ENCODE data around the gene COPS7B.

The COPS7B gene

DNA sequence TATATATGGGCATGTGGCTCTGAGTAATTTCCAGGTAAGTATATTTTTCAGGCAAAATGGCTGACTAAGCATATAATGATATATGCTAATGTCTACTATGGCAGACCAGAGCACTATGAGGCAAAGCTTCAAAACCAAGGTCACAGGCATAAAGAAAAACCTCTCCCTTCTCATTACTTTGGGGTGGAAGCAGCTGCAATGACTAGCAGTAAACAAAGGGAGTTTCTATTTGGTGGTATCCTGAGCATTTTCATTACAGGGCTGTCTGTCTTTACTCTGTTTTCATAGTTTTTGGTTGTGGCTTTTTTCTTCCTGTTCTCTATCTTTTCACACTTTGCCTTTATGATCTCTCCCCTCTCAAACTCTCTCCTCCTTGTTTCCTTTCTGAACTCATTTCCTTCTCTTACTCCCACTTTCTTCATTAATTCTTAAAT lies 20.7 kb upstream of the COPS7B start:
- in situ Hi-C loops (cut with HindIII; ENCODE audit: low pct_unique_long_range_greater_than_20kb, low sequenced_read_pairs) = no loop called here
- DNase-seq (ENCODE audit: low read depth in 1 of 2, low spot score in 1 of 2) = no peak
- TF ChIP-seq JUND (IDR thresholded peaks at IDR 0.05; ENCODE audit: low read depth) = no peak

DNA sequence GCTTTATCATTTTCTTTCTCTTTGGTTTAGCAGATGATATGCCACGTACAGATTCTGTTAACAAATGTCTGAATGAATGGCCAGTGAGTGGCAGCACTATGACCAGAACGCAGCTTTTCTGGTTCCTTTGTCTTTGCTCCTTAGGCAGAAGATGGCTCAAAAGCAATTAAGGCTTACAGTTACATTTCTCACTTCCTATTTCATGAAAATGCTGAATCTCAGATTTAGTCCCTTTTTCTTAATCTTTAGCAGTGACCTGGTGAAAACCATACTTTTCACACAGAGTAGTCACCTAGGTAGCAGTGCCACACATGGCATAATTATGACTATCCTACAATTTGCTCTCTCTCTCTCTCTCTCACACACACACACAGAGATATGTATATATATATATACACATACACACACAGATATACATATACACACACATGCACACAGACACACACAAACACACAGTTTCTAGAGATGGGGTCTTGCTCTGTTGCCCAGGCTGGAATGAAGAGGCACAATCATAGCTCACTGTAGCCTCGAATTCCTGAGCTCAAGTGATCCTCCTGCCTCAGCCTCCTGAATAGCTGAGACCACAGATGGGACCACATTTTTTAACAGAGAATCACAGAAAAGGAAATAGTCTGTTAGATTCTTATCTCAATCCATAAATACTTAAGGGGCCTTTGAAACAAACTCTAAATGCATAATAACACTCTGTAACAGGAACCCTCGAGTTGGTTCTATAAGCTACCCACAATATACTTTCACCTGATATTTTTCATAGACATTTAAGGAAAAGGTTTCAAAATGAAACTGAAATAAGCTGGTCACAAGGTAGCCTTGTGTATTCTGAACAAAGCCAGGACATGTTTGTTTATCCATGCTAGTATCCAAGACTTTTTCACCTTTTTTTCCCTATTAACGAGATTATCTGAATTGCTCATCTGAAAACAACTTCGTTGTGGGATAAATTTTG lies 16.8 kb upstream of the COPS7B start:
- no peak for DNase-seq (ENCODE audit: low read depth in 1 of 2, low spot score in 1 of 2)

DNA sequence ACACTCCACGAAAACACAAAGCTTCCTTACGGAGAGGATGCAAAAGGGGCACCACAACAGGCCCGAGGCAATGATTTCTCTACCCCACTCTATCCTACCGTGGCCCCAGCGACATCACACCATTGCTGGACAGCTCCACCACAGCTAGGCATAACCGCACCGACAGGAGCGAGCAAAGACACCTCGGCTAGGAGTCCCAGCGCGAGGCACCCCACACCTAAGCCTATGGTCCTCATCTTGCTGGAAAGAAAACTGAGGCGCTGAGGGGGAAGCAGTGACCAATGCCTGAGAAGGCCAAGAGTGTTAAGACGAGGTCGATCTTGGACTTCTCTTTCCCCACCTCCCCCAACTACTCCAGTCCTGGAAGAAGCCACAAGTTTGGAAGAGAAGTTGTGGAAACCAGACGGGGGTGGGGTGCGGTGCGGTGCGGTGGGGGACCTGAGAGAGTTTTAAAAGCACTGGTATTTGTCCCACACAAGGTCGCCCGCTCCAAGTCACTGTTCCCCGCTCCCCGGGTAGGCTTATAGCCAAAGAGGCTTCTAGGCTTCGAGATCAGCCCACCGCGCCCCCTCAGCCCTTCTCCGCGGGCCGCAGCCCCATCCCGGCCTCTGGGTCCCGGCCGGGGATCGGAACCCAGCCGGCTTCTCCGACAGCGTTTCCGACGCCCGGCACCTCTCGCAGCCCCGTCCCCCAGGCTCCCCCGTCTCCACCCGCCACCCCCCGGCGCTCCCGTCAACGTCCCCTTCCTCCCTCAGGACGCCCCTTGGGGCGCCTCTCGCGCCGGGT lies 5.9 kb upstream of the COPS7B start:
- TF ChIP-seq JUND (IDR thresholded peaks at IDR 0.05; ENCODE audit: low read depth) = no peak
- in situ Hi-C loops (cut with HindIII; ENCODE audit: low pct_unique_long_range_greater_than_20kb, low sequenced_read_pairs) = no loop called here
- DNase-seq (ENCODE audit: low read depth in 1 of 2, low spot score in 1 of 2) = peak in 1 of 2 experiments; percentile 23

More for the DNA sequence above, 16.8 kb upstream of the COPS7B start:
- TF ChIP-seq JUND (IDR thresholded peaks at IDR 0.05; ENCODE audit: low read depth) = no peak
- in situ Hi-C loops (cut with HindIII; ENCODE audit: low pct_unique_long_range_greater_than_20kb, low sequenced_read_pairs) = no loop called here

DNA sequence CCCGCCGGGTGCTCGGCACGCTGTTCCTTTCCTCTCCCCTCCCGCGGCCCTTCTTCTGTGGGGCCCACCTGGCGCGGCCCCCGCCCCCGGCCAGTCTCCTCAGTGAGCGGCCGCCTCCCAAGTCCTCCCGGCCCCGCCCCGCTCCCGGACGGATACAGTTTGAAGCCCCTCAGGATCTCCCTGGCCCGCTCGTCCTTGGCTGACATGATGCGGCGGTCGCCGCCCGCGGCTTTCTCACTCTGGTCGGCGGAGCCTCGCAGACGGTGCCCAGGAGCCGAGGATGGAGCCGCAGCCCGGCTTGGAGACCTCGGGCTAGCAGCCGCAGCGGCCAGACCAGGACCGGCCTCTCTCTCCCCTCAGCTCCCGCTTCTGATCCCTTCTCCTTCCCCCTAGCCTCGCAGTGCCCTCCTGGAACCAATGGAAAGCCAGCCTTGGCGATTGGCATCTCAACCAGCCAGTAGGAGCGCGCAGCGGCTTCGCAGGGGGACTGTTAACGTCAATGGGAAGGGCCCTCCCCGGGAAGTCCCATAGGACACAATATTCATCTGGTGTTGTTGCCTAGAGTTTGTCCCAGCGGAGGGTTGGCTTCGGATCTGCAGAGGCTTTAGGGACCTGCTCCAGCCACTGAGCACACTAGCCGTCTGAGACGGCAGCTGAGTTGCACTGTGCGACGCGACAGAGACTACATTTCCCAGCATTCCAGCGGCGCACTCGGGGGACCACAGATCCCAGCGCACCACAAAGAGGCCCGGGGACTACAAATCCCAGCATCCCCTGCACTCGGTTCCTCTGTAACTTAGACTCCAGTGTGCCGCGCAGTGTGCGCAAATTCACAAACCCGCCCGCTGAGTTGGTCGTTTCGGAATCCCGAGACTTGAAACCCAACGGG lies 5.1 kb upstream of the COPS7B start, which contains the start of gene PDE6D:
Gene PDE6D (minus strand): TSS at position 374 of the 889 bp plus-strand sequence. CDS start 168 bp downstream, at position 206.
- peak; percentile 98 for DNase-seq (ENCODE audit: low read depth in 1 of 2, low spot score in 1 of 2)
- no peak for TF ChIP-seq JUND (IDR thresholded peaks at IDR 0.05; ENCODE audit: low read depth)
- in situ Hi-C loops (cut with HindIII; ENCODE audit: low pct_unique_long_range_greater_than_20kb, low sequenced_read_pairs) = no loop called here

DNA sequence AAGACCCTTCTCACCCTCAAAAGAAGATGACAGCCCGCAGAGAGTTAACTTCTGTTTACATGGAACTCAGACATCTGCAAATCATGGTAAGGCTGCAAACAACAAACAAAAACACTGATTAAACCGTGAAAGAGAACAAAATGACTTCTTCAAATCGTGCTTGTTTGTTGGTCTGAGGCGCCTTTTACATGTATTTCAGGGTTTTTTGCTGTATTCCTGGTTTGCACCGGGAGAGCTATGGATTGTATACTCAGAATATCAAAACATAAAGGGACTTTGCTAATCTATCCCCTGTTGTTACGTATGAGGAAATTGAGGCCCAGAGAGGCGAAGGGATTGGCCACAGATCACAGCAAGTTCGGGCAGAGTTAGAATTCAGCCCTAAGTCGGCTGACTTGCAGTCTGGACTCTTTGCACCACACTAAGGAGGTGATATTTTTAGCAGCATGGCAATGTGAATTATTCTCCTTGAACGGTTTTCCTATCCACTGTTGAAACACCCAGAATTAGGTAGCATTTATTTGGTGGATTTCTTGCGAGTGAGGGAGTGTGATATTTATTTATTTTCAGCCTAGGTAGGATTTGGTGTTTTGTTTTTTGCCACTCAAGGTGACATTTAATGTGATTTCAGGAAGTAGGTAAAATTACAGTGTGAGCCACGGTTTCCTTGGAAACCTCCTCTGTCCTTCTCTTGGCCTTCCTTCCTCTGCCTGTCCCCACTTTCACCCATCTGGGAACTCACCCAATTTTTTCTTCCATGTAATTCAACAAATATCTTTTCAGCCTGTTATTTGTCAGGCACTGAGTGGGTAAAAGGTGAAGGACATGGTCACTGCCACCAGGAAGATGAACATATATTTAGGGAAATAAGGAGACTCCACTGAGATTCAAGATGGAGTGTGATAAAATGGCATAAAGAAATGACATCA lies 4.2 kb upstream of the COPS7B start:
- peak in 1 of 2 experiments; percentile 22 for DNase-seq (ENCODE audit: low read depth in 1 of 2, low spot score in 1 of 2)
- in situ Hi-C loops (cut with HindIII; ENCODE audit: low pct_unique_long_range_greater_than_20kb, low sequenced_read_pairs) = no loop called here
- no peak for TF ChIP-seq JUND (IDR thresholded peaks at IDR 0.05; ENCODE audit: low read depth)

DNA sequence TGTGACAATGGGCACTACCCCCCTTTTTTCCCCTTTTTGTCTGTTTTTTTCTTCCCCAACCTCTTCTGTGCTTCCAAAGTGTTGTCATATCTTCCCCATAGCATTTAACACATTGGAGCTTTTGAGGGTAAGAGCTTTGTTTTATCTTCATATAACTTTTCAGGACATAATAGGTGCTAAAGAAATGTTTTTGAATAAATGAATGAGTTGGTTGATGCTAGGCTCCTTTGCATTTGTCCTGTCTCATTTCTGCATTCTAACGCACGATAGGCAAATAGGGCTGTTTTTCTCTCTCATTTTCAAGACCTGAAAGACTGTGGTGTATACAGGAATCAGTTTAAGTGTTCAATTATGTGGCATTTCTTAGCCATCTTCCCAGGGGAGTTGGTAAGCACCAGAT lies 832 bp upstream of the COPS7B start:
- no peak for TF ChIP-seq JUND (IDR thresholded peaks at IDR 0.05; ENCODE audit: low read depth)
- in situ Hi-C loops (cut with HindIII; ENCODE audit: low pct_unique_long_range_greater_than_20kb, low sequenced_read_pairs) = no loop called here
- DNase-seq (ENCODE audit: low read depth in 1 of 2, low spot score in 1 of 2) = no peak

DNA sequence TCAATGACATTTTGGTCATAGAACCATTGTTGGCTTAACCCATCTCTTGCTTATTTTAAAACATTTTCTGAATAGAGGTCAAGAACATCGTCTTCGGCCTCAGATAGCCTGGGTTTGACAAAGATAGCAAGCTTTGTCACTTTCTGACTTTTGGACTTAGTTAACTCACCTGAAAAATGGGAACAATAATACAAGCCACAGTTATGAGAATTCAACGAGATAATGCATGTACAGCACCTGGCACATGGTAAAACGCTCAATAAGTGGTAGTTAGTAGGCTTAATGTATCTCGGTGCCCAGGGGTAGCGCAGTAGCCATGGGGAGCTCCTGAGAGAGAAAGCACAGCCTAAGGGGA lies 446 bp upstream of the COPS7B start:
- DNase-seq (ENCODE audit: low read depth in 1 of 2, low spot score in 1 of 2) = no peak
- in situ Hi-C loops (cut with HindIII; ENCODE audit: low pct_unique_long_range_greater_than_20kb, low sequenced_read_pairs) = no loop called here
- no peak for TF ChIP-seq JUND (IDR thresholded peaks at IDR 0.05; ENCODE audit: low read depth)

DNA sequence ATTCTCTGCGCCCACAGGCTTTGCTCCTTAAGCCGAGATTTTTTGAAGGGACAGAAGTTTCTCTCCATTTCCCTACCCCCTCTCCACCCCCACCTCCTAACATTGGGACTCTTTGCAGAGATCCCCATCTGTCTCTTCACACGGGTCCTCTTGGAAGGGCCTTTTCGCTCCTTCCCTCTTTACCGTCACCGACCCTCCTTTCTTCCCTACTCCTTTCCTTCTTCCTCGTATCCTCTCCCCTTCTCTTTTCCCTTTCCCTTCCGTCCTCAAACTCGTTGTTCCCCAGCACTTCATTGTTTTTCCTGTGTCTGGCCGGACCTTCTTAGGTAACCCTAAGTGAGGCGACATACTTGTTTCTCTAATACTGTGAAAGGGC lies 660 bp downstream of the COPS7B start:
- DNase-seq (ENCODE audit: low read depth in 1 of 2, low spot score in 1 of 2) = no peak
- no peak for TF ChIP-seq JUND (IDR thresholded peaks at IDR 0.05; ENCODE audit: low read depth)
- in situ Hi-C loops (cut with HindIII; ENCODE audit: low pct_unique_long_range_greater_than_20kb, low sequenced_read_pairs) = no loop called here

DNA sequence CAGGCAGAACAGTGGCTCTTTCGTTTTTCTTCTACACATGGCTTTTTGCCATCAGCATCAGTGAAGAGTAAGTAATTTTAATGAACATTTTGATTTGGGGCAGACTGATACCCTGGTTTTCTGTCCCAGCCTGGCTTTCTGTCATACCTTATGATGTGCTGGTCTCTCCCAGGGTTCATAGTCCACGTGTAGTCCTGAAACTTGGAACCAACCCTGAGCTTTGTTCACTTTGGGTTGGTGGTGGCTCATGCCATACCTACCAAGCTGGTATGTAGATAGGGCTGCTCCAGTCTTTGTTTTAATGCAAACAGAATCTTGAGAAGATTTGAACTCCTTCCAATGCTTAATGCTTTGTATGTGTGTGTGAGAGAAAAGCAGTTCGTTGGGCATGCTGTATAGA lies 4.9 kb downstream of the COPS7B start:
- DNase-seq (ENCODE audit: low read depth in 1 of 2, low spot score in 1 of 2) = no peak
- TF ChIP-seq JUND (IDR thresholded peaks at IDR 0.05; ENCODE audit: low read depth) = no peak
- in situ Hi-C loops (cut with HindIII; ENCODE audit: low pct_unique_long_range_greater_than_20kb, low sequenced_read_pairs) = no loop called here

DNA sequence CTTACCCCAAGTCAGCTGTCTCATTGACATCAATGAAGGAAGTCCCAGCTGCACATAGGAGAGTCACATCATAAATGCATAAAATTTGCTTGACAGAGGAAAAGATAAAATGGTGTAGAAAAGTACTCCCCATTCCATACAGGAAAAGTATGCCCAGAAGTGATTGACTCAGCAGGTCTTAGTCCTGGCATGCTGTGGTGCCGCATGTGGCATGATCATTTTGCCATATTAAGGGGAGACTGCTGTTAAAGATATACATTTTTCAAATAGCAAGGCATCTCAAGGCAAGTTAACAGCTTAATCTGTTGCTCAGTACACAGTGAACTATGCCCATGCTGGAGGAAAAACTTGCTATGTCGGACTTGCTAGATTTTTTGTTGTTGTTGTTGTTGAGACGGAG lies 8.1 kb downstream of the COPS7B start:
- no peak for DNase-seq (ENCODE audit: low read depth in 1 of 2, low spot score in 1 of 2)
- in situ Hi-C loops (cut with HindIII; ENCODE audit: low pct_unique_long_range_greater_than_20kb, low sequenced_read_pairs) = no loop called here
- TF ChIP-seq JUND (IDR thresholded peaks at IDR 0.05; ENCODE audit: low read depth) = no peak

Measured in T47D (cell line).